Adrenal gland (tissue), 12 donors: ENCODE data around the gene GSTA3. TPM values are rescaled to one million over a fixed set of nuclear protein-coding genes. Genes with fewer than 3 reads are reported as not detected.
"Not testable (repeated sequence)": the region's sequence is repeated elsewhere in the genome, so short reads cannot be mapped to it uniquely, and the experiment has no call there.

Experiments used
- DNase-seq, 7 donors: peaks; one replicate each; pipeline ENCODE4 v3.0.0-alpha.2; 2019 to 2020
- H3K27ac ChIP-seq, 5 donors: fragments of 200-600 bp; sonication (generic) in 4 of 5; 1 replicate in 3 of 5; 2 replicates in 2 of 5; pipeline versions ENCODE4 v1.5.1 to v1.8.0; 2016 to 2020; ENCODE audit warnings: mild to moderate bottlenecking in 1 of 5
- H3K27me3 ChIP-seq: fragments of 200-600 bp; 2 replicates; pipeline ENCODE4 v1.8.0; 2021
- H3K36me3 ChIP-seq, 2 donors: fragments of 200-600 bp; replicated peaks in 1 of 2; 1 replicate in 1 of 2; 2 replicates in 1 of 2; pipeline versions ENCODE4 v1.5.1 to v1.8.0; 2018 to 2022
- H3K4me1 ChIP-seq, 2 donors: fragments of 200-600 bp; replicated peaks in 1 of 2; 1 replicate in 1 of 2; 2 replicates in 1 of 2; pipeline versions ENCODE4 v1.5.1 to v1.8.0; 2018 to 2021
- H3K4me3 ChIP-seq, 4 donors: fragments of 200-600 bp; sonication (generic) in 3 of 4; one replicate each; pipeline ENCODE4 v1.5.1; 2016 to 2018
- H3K9me3 ChIP-seq, 3 donors: fragments of 200-600 bp; sonication (generic) in 1 of 3; replicated peaks in 1 of 3; 1 replicate in 2 of 3; 2 replicates in 1 of 3; pipeline versions ENCODE4 v1.5.1 to v1.8.0; 2016 to 2021
- CTCF ChIP-seq, 6 experiments: fragments of 450-650 bp in 4 of 6; fragments of 200-600 bp in 2 of 6; sonication (generic) in 1 of 6; IDR thresholded peaks; 1 replicate in 5 of 6; 2 replicates in 1 of 6; pipeline versions ENCODE4 v1.5.1 to v1.8.0; 2016 to 2021; ENCODE audit warnings: antibody characterized with exemption in 6 of 6, mild to moderate bottlenecking in 2 of 6, moderate library complexity in 1 of 6
- POLR2A ChIP-seq, 2 donors: fragments of 450-650 bp; IDR thresholded peaks; one replicate each; pipeline ENCODE4 v1.6.1; 2017; ENCODE audit warnings: antibody characterized with exemption in 2 of 2, mild to moderate bottlenecking in 2 of 2, moderate library complexity in 1 of 2
- WGBS, 4 donors: extraction: QIAGEN DNeasy Blood & Tissue Kit in 2 of 4; methylation state at CpG; one replicate each; pipeline versions ENCODE4 v1.1.5 to v1.1.7; 2013 to 2017; 5-methylcytosine and 5-hydroxymethylcytosine counted together
- intact Hi-C, 2 donors: fragments of 100-400 bp; cut with DNase I; formaldehyde crosslinking; loops; one replicate each; pipeline versions ENCODE4 v1.14.1 to v1.15.0; 2022 to 2023
- polyA plus RNA-seq, 3 donors: library from polyadenylated mRNA; stranded (reverse); fragments of 200-250 nt in 2 of 3; fragments of 350-450 nt in 1 of 3; fragmentation: Illumina TruSeq in 1 of 3; extraction: RNeasy Lipid Tissue Mini Kit (QIAGEN cat#74804) in 1 of 3; gene quantifications; one replicate each; pipeline ENCODE4 v1.2.3, GENCODE V29; 2013 to 2014
- total RNA-seq, 9 donors: library from RNA; depleted of rRNA in 4 of 9; stranded (reverse); fragments of >200 nt in 4 of 9; fragments of 120-200 nt in 1 of 9; fragmentation: NEBNext Ultra II Directional in 1 of 9; extraction: Animal tissue kit (Norgen Biotek cat#: 25700) in 1 of 9; gene quantifications; one replicate each; pipeline versions ENCODE4 v1.1.0 to v1.2.4, GENCODE V29; 2013 to 2023
- donor health status: healthy with polysubstance abuse.
- donor health status: Bipolar disorder and iron deficiency.
- donor health status: DM: yes; HTN: yes; CAD: no.
- donor health status: DM: no; HTN: no; CAD: no.
- donor health status: DM: no; HTN: no; CAD: no.
- donor health status: DM: yes; HTN: yes; CAD: no.

Gene GSTA3
- total and polyA plus RNA-seq, 12 donors: 8.1 to 431 (median 43.0) TPM

GRCh38 chr6:52921743-52922142 lies 12.2 kb upstream of the GSTA3 start:
- Histone ChIP-seq H3K9me3 (no peaks in the 10 kb centered on the region), H3K4me1 (peaks cover 4 to 9% of the 10 kb centered on the region in 2 donors), H3K27me3 (no peaks in the 10 kb centered on the region), H3K27ac (no peak overlapping the region), H3K4me3 (no peak overlapping the region), H3K36me3 (no peaks in the 10 kb centered on the region)
- DNase-seq: no peak
- intact Hi-C loops: no loop called here
- 82 to 97% (median 93%) methylated on average over 6 of the region's 6 CpGs for WGBS, 4 donors
- TF ChIP-seq CTCF (IDR thresholded peaks at IDR 0.05) (no peak), POLR2A (IDR thresholded peaks at IDR 0.05) (no peak)

- H3K27ac ChIP-seq, H3K4me1 ChIP-seq, intact Hi-C loops, H3K4me3 ChIP-seq, DNase-seq, H3K36me3 ChIP-seq, H3K27me3 ChIP-seq, H3K9me3 ChIP-seq: not testable (repeated sequence)
- 43 to 81% (median 59%) methylated on average over 1 of the region's 1 CpG for WGBS, 4 donors
These were observed 10.0 kb upstream of the GSTA3 start for GRCh38 chr6:52919511-52919910.

- DNase-seq, intact Hi-C loops, H3K36me3 ChIP-seq, H3K4me1 ChIP-seq, H3K27me3 ChIP-seq, H3K9me3 ChIP-seq, H3K4me3 ChIP-seq: not testable (repeated sequence)
- peak overlapping the region in 3 of 5 donors; percentile 54 to 79 (median 59) for H3K27ac ChIP-seq
- WGBS, 4 donors: 57 to 77% (median 73%) methylated on average over 1 of the region's 1 CpG
These were observed 9.3 kb upstream of the GSTA3 start for GRCh38 chr6:52918771-52919170.

GRCh38 chr6:52918027-52918686 lies 8.7 kb upstream of the GSTA3 start:
- H3K27me3 ChIP-seq, H3K36me3 ChIP-seq, H3K4me1 ChIP-seq, intact Hi-C loops, H3K4me3 ChIP-seq, H3K9me3 ChIP-seq: not testable (repeated sequence)
- DNase-seq: peak; percentile 40 to 81 (median 55)
- 56 to 62% (median 58%) methylated on average over 8 to 9 of the region's 9 CpGs for WGBS, 4 donors
- peak overlapping the region; percentile 54 to 88 (median 70) for H3K27ac ChIP-seq

GRCh38 chr6:52914516-52914915 lies 5.0 kb upstream of the GSTA3 start:
- Histone ChIP-seq H3K27me3 (no peaks in the 10 kb centered on the region), H3K4me1 (peaks cover 4 to 7% of the 10 kb centered on the region in 2 donors), H3K4me3 (no peak overlapping the region), H3K27ac (no peak overlapping the region), H3K36me3 (no peaks in the 10 kb centered on the region), H3K9me3 (no peaks in the 10 kb centered on the region)
- no peak for TF ChIP-seq CTCF (IDR thresholded peaks at IDR 0.05)
- TF ChIP-seq POLR2A (IDR thresholded peaks at IDR 0.05): no peak
- no peak for DNase-seq
- intact Hi-C loops: no loop called here

GRCh38 chr6:52910091-52910490 lies 593 bp upstream of the GSTA3 start:
- Histone ChIP-seq H3K4me3 (no peak overlapping the region), H3K27ac (peak overlapping the region in 4 of 5 donors; percentile 70 to 76 (median 72)), H3K4me1 (peaks cover 7 to 12% of the 10 kb centered on the region in 2 donors), H3K36me3 (no peaks in the 10 kb centered on the region), H3K27me3 (no peaks in the 10 kb centered on the region), H3K9me3 (no peaks in the 10 kb centered on the region)
- TF ChIP-seq CTCF (IDR thresholded peaks at IDR 0.05): no peak
- TF ChIP-seq POLR2A (IDR thresholded peaks at IDR 0.05): no peak
- 55 to 65% (median 62%) methylated on average over 4 of the region's 4 CpGs for WGBS, 4 donors
- DNase-seq: peak in 2 of 7 donors; percentile 29 to 43
- intact Hi-C loops: no loop called here
